ENCODE measurements around the gene IFT81.
A peak's percentile ranks its signal among the peaks of the same experiment; 100 is the strongest.
"Not testable (repeated sequence)": the region's sequence is repeated elsewhere in the genome, so short reads cannot be mapped to it uniquely, and the experiment has no call there.

Gene IFT81

GRCh38 chr12:110222027-110222426 lies 97.9 kb downstream of the IFT81 start:
- Histone ChIP-seq H3K4me3 (ENCODE audit: low read depth in 1 of 2, low read length in 2 of 2) (no peak overlapping the region), H3K9me3 (ENCODE audit: control insufficient read depth in 1 of 2, low read length in 2 of 2) (no peaks in the 10 kb centered on the region), H3K4me1 (ENCODE audit: control insufficient read depth in 1 of 2, insufficient read depth in 2 of 2, low read length in 2 of 2) (peaks cover 7 to 18% of the 10 kb centered on the region in 2 donors), H3K36me3 (ENCODE audit: control insufficient read depth in 1 of 2, insufficient read depth in 2 of 2, low read length in 2 of 2) (no peaks in the 10 kb centered on the region), H3K27ac (ENCODE audit: low read length) (no peak overlapping the region), H3K27me3 (ENCODE audit: low read depth, low read length) (no peaks in the 10 kb centered on the region)

DNA sequence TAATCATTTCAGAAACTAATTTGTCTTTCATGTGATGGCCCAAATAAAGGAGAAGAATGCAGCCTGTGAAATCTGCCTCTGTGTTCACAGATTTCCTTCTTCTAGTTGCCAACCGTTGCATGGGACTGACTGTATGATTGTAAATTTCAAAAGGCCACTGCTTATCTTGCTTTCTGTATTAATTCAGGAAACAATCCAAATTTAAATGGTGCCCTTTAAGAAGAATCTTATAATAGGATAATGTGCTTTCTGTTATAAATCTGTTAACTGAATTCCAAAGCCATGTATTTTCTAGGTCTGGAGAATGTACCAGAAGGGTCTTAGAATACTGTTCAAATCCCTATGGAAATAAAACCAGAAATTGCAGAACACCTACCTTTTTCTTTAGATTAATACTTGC lies 98.3 kb downstream of the IFT81 start:
- no peak overlapping the region for H3K27ac ChIP-seq (ENCODE audit: low read length)

DNA sequence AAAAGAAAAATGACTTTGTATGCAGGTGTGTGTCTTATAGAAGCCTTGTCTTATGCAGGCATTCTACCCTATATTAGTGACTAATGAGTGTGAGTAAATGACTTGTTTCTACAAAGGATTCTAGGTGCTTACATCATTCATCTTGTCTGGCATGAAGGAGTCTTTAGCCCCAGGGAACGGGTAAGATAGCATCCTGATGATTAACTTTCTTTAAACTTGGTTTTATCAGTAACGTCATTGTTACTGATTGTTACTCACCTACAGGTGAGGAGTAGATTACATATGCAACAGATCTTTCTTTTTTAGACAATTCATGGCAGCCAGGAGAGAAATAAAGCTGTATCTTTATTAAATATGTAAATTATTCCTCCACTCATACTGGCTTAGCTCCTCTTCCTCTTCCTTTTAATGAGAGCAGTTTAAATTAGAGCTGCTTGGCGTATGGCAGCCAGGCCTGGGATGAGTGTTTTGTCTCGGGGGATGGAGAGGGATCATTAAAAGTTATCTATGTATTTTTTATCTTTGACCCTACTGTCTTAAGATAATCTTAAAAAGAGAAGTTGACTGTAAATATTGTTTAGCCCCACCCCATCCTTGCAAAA lies 99.7 kb downstream of the IFT81 start:
- Histone ChIP-seq H3K4me1 (ENCODE audit: control insufficient read depth in 1 of 2, insufficient read depth in 2 of 2, low read length in 2 of 2) (peaks cover 7 to 18% of the 10 kb centered on the region in 2 donors), H3K4me3 (ENCODE audit: low read depth in 1 of 2, low read length in 2 of 2) (no peak overlapping the region), H3K9me3 (ENCODE audit: control insufficient read depth in 1 of 2, low read length in 2 of 2) (no peaks in the 10 kb centered on the region), H3K27me3 (ENCODE audit: low read depth, low read length) (no peaks in the 10 kb centered on the region), H3K36me3 (ENCODE audit: control insufficient read depth in 1 of 2, insufficient read depth in 2 of 2, low read length in 2 of 2) (no peaks in the 10 kb centered on the region), H3K27ac (ENCODE audit: low read length) (peak overlapping the region; percentile 78)

More for the DNA sequence above, 98.3 kb downstream of the IFT81 start:
- no peaks in the 10 kb centered on the region for H3K9me3 ChIP-seq (ENCODE audit: control insufficient read depth in 1 of 2, low read length in 2 of 2)
- peaks cover 7 to 18% of the 10 kb centered on the region in 2 donors for H3K4me1 ChIP-seq (ENCODE audit: control insufficient read depth in 1 of 2, insufficient read depth in 2 of 2, low read length in 2 of 2)
- H3K27me3 ChIP-seq (ENCODE audit: low read depth, low read length), result no peaks in the 10 kb centered on the region
- no peak overlapping the region for H3K4me3 ChIP-seq (ENCODE audit: low read depth in 1 of 2, low read length in 2 of 2)
- H3K36me3 ChIP-seq (ENCODE audit: control insufficient read depth in 1 of 2, insufficient read depth in 2 of 2, low read length in 2 of 2), result no peaks in the 10 kb centered on the region

DNA sequence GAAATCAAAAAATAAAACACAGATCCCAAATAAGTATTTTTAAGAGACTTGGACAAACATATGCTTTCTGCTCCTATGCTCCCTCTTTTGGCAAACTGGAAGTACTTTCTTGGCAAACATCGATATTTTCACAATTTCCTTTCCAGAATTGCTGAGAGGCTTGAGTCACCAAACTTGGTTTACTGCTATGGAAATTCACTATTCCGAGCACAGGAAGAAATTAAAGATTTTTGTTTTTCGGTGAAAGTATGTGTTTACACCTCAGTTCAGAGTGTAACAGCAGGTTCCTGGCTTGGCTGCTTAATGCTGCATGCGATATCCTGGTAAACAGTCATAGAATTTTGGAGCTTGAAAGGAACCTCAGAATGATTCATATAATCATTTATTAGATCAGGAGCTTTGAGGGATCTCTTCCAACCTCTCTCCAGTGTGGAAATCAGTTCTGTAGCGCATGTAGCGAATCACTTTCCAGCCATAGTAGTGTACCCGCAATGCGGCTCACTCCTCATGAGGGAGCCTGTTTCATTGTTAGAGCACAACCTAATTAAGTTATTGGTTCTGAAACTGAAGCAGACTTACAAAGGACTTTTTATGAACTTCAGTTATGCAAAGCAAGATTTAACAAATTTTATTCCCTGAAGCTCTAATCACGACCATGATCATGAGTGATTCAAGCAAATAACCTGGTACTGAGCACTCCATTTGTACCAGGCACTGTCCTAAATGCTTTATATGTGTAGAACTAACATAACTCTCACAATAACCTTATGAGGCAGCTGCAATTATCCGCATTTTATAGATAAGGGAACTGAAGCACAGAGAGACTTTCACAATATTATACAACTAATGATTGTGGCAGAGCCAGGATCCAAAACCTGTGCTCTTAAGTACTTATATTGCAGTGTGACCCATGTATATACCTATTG lies 100.5 kb downstream of the IFT81 start:
- Histone ChIP-seq H3K9me3 (ENCODE audit: control insufficient read depth in 1 of 2, low read length in 2 of 2) (no peaks in the 10 kb centered on the region), H3K4me3 (ENCODE audit: low read depth in 1 of 2, low read length in 2 of 2) (peak overlapping the region in 1 of 2 donors; percentile 58), H3K27me3 (ENCODE audit: low read depth, low read length) (no peaks in the 10 kb centered on the region), H3K4me1 (ENCODE audit: control insufficient read depth in 1 of 2, insufficient read depth in 2 of 2, low read length in 2 of 2) (peaks cover 7 to 18% of the 10 kb centered on the region in 2 donors), H3K27ac (ENCODE audit: low read length) (peak overlapping the region; percentile 78), H3K36me3 (ENCODE audit: control insufficient read depth in 1 of 2, insufficient read depth in 2 of 2, low read length in 2 of 2) (no peaks in the 10 kb centered on the region)

DNA sequence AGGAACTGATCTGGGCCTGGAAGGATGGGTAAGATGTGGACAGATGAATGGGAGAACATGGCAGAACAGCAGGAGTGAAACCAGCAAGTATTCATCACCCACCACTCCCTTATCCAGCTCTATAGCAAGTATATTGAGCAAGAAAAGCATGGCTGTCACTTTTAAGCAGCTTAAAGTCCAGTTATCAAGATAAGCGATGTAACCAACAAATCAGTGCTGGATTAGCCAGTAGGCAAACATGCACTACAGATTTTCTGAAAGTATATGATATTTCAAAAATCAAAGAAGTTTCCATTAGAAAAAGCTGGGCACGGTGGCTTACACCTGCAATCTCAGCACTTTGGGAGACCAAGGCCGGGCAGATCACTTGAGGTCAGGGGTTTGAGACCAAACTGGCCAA lies 103.0 kb downstream of the IFT81 start:
- no peak overlapping the region for H3K4me3 ChIP-seq (ENCODE audit: low read depth in 1 of 2, low read length in 2 of 2)
- no peaks in the 10 kb centered on the region for H3K27me3 ChIP-seq (ENCODE audit: low read depth, low read length)
- no peaks in the 10 kb centered on the region for H3K9me3 ChIP-seq (ENCODE audit: control insufficient read depth in 1 of 2, low read length in 2 of 2)
- H3K36me3 ChIP-seq (ENCODE audit: control insufficient read depth in 1 of 2, insufficient read depth in 2 of 2, low read length in 2 of 2), result no peaks in the 10 kb centered on the region
- peaks cover 7 to 11% of the 10 kb centered on the region in 2 donors for H3K4me1 ChIP-seq (ENCODE audit: control insufficient read depth in 1 of 2, insufficient read depth in 2 of 2, low read length in 2 of 2)
- no peak overlapping the region for H3K27ac ChIP-seq (ENCODE audit: low read length)

GRCh38 chr12:110228348-110228747 lies 104.2 kb downstream of the IFT81 start:
- H3K9me3 ChIP-seq (ENCODE audit: control insufficient read depth in 1 of 2, low read length in 2 of 2); H3K36me3 ChIP-seq (ENCODE audit: control insufficient read depth in 1 of 2, insufficient read depth in 2 of 2, low read length in 2 of 2); H3K4me3 ChIP-seq (ENCODE audit: low read depth in 1 of 2, low read length in 2 of 2); H3K27me3 ChIP-seq (ENCODE audit: low read depth, low read length); H3K27ac ChIP-seq (ENCODE audit: low read length); H3K4me1 ChIP-seq (ENCODE audit: control insufficient read depth in 1 of 2, insufficient read depth in 2 of 2, low read length in 2 of 2): not testable (repeated sequence)

GRCh38 chr12:110228756-110229155 lies 104.6 kb downstream of the IFT81 start:
- Histone ChIP-seq H3K27me3 (ENCODE audit: low read depth, low read length) (no peaks in the 10 kb centered on the region), H3K36me3 (ENCODE audit: control insufficient read depth in 1 of 2, insufficient read depth in 2 of 2, low read length in 2 of 2) (no peaks in the 10 kb centered on the region), H3K9me3 (ENCODE audit: control insufficient read depth in 1 of 2, low read length in 2 of 2) (no peaks in the 10 kb centered on the region), H3K4me1 (ENCODE audit: control insufficient read depth in 1 of 2, insufficient read depth in 2 of 2, low read length in 2 of 2) (peaks cover 5 to 7% of the 10 kb centered on the region in 2 donors), H3K4me3 (ENCODE audit: low read depth in 1 of 2, low read length in 2 of 2) (no peak overlapping the region), H3K27ac (ENCODE audit: low read length) (no peak overlapping the region)

GRCh38 chr12:110229409-110229808 lies 105.3 kb downstream of the IFT81 start:
- Histone ChIP-seq H3K27ac (ENCODE audit: low read length) (no peak overlapping the region), H3K4me3 (ENCODE audit: low read depth in 1 of 2, low read length in 2 of 2) (no peak overlapping the region), H3K9me3 (ENCODE audit: control insufficient read depth in 1 of 2, low read length in 2 of 2) (no peaks in the 10 kb centered on the region), H3K36me3 (ENCODE audit: control insufficient read depth in 1 of 2, insufficient read depth in 2 of 2, low read length in 2 of 2) (no peaks in the 10 kb centered on the region), H3K27me3 (ENCODE audit: low read depth, low read length) (no peaks in the 10 kb centered on the region), H3K4me1 (ENCODE audit: control insufficient read depth in 1 of 2, insufficient read depth in 2 of 2, low read length in 2 of 2) (peaks cover 3 to 7% of the 10 kb centered on the region in 2 donors)

DNA sequence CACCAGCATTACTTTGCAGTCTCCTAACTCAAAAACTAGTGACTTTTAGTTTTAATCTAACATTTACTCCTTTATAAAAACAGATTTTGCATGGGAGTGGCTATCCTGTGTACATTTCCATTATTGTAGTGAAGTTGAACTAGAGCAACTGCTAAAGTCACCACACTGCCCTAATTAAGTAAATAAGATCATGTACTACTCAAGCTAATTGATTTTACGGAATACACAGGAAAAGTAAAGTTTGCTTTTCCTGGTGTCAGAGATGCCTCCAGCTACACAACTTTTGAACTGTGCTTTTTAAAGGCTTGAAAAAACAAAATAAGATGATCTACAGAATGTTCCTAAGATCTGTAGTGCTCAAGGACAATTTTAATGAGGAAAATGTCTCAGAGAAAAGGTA lies 106.5 kb downstream of the IFT81 start:
- H3K27ac ChIP-seq (ENCODE audit: low read length), result no peak overlapping the region
- no peaks in the 10 kb centered on the region for H3K9me3 ChIP-seq (ENCODE audit: control insufficient read depth in 1 of 2, low read length in 2 of 2)
- peaks cover 0 to 9% of the 10 kb centered on the region in 2 donors for H3K4me1 ChIP-seq (ENCODE audit: control insufficient read depth in 1 of 2, insufficient read depth in 2 of 2, low read length in 2 of 2)
- H3K4me3 ChIP-seq (ENCODE audit: low read depth in 1 of 2, low read length in 2 of 2), result no peak overlapping the region
- no peaks in the 10 kb centered on the region for H3K27me3 ChIP-seq (ENCODE audit: low read depth, low read length)
- H3K36me3 ChIP-seq (ENCODE audit: control insufficient read depth in 1 of 2, insufficient read depth in 2 of 2, low read length in 2 of 2), result no peaks in the 10 kb centered on the region

DNA sequence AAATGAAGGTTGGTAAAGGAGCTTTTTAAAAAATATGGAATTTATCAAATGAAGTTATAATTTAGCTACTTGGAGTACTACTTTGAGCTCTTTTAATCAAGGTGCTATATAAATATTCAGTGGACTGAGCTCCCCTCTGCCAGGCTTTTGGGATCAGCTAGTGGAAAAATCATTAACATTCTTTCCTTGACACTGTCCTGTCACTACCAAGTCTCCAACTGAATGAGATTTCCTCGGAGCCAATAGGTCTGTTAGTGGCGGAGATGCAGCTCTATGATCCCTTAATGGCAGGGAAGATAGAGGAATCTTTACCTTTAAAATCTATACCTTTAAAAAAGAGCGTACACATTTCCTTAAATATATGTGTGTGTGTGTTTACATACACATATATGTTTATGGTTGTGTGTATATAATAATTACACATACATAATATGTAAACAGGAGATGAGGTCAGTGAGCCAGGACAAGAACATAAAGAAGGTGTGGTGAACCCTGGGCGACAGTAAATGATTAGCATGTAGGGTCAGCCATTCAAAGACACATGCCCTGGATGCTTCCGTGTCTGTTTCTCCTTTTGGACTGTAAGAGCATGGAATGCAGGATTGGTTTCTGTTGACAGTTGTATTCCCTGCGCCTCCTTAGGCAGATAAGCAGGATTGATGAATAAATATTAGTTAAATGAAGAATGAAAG lies 109.2 kb downstream of the IFT81 start:
- Histone ChIP-seq H3K27ac (ENCODE audit: low read length) (no peak overlapping the region), H3K36me3 (ENCODE audit: control insufficient read depth in 1 of 2, insufficient read depth in 2 of 2, low read length in 2 of 2) (no peaks in the 10 kb centered on the region), H3K4me1 (ENCODE audit: control insufficient read depth in 1 of 2, insufficient read depth in 2 of 2, low read length in 2 of 2) (peaks cover 0 to 9% of the 10 kb centered on the region in 2 donors), H3K4me3 (ENCODE audit: low read depth in 1 of 2, low read length in 2 of 2) (no peak overlapping the region), H3K27me3 (ENCODE audit: low read depth, low read length) (no peaks in the 10 kb centered on the region), H3K9me3 (ENCODE audit: control insufficient read depth in 1 of 2, low read length in 2 of 2) (no peaks in the 10 kb centered on the region)

- Histone ChIP-seq H3K9me3 (ENCODE audit: control insufficient read depth in 1 of 2, low read length in 2 of 2) (no peaks in the 10 kb centered on the region), H3K27me3 (ENCODE audit: low read depth, low read length) (no peaks in the 10 kb centered on the region), H3K4me1 (ENCODE audit: control insufficient read depth in 1 of 2, insufficient read depth in 2 of 2, low read length in 2 of 2) (peaks cover 0 to 9% of the 10 kb centered on the region in 2 donors), H3K36me3 (ENCODE audit: control insufficient read depth in 1 of 2, insufficient read depth in 2 of 2, low read length in 2 of 2) (no peaks in the 10 kb centered on the region), H3K27ac (ENCODE audit: low read length) (no peak overlapping the region), H3K4me3 (ENCODE audit: low read depth in 1 of 2, low read length in 2 of 2) (no peak overlapping the region)
Measured at GRCh38 chr12:110234331-110234751, 110.2 kb downstream of the IFT81 start.

Data from muscle layer of duodenum (tissue), 2 donors.